ENCODE measurements around the gene EXOSC7.

The EXOSC7 gene

DNA sequence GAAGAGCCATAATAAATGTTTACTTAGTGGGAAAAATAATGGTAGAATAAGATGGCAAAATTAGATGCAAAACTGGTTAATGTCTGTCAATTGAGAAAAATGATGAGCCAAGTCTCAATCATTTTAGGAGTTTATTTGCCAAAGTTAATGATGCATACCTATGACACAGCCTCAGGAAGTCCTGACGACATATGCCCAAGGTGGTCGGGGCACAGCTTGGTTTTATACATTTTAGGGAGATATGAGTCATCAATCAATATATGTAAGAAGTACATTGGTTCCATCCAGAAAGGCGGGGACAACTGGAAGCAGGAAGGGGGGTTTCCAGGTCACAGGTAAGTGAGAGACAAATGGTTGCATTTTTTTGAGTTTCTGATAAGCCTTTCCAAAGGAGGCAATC lies 81.5 kb downstream of the EXOSC7 start:
- no peak for DNase-seq

GRCh38 chr3:45059132-45059531 lies 83.1 kb downstream of the EXOSC7 start:
- no peak for DNase-seq

GRCh38 chr3:45060165-45060892 lies 84.3 kb downstream of the EXOSC7 start:
- no peak for DNase-seq
